HUDEP-2 (cell line): ENCODE data around the gene TBC1D32.

Experiments used
- DNase-seq, 76 experiments: peaks; one replicate each; lab custom pipeline; 2025; ENCODE audit not compliant: unreplicated experiment in 76 of 76; lab: John Stamatoyannopoulos, UW

Gene TBC1D32

DNA sequence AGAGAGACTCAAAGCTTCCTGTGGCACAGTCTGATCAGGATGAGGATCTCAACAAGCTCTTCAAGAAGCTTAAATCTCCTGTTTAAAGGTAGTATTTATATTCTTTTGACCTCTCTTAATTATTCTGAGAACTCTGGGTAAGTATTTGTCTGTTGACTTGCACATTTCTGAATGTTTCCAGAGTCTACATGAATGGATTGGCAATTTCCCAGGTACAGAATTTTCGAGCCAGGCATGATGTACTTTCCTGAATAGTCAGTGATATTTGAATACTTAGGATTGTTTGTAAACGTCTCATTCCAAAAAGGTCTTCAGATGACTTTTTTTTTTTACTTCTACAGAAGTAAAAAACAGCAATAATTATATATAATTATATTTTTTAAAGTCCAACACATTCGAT, 293.4 kb downstream of the TBC1D32 start:
- no peak for DNase-seq

DNA sequence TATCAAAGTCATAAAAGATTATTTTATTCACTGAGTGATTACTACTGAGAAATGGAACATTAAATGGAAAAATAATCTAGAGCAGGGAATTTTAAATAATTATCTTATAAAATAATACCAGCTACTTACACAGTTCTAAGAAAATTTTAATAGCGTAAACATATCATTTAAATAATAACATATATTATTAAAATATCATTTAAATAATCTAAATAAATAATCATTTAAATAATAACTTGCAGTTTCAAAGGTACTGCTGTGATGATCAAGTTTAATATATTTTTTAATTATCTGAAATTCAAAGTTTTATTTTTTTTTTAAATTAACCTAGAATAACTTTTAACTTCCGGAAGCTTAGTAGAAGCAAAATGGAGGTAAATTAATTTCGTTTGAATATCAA, 301.2 kb downstream of the TBC1D32 start:
- no peak for DNase-seq

DNA sequence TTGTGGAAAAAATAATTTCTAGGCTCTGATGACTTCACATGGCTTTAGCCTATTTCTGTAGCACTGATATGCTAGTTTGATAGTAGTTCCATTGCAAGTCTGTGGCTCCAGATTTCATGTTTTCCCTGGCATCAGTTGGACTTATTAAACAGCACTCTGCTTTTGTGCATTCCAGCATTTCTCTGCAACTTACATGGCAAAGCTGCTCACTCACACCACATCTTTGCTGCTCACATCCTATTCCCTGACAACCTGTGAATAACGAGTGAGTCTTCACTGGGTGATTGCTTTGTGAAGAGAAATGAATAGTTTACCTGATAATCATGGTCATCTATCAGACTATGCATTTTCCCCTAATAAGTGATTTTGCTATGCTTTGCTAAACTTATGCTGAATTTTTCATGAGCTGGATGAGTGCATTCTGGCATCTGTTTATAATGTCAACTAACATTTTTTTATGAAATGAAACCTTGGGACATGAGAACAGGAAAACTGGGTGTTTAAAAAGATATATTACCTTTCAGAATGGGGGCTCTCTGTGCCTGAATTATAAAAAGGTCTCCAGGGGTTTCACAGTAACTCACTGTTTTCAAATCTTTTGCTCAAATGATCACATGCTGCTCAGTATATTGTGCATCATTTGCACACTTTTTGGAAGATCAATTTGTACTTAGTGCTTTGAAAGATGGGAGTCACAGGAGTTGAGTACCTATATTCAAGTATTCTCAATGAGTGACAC, 301.8 kb downstream of the TBC1D32 start:
- DNase-seq: no peak
